GM21529 (cell line): ENCODE data around the gene ASPDH.

ENCODE experiments used
- ATAC-seq: cut with Tn5 transposase; IDR thresholded peaks from one replicate; pipeline ENCODE4 v1.9.1; 2021; ENCODE audit not compliant: unreplicated experiment

Gene ASPDH

GRCh38 chr19:50513746-50514345, at the start of gene ASPDH:
Gene ASPDH, minus strand, starts transcription at chr19:50513913. Its CDS starts 90 bp downstream, at chr19:50513823.
- no peak for ATAC-seq

GRCh38 chr19:50562996-50563395, 49.3 kb upstream of the ASPDH start:
- ATAC-seq = no peak

GRCh38 chr19:50562329-50562728, 48.6 kb upstream of the ASPDH start:
- ATAC-seq = no peak

- ATAC-seq = no peak
These were observed 45.9 kb upstream of the ASPDH start for GRCh38 chr19:50559636-50560035.

GRCh38 chr19:50558449-50558848, 44.7 kb upstream of the ASPDH start:
- no peak for ATAC-seq

GRCh38 chr19:50558039-50558438, 44.3 kb upstream of the ASPDH start:
- no peak for ATAC-seq

GRCh38 chr19:50557009-50557613, 43.4 kb upstream of the ASPDH start:
- no peak for ATAC-seq

GRCh38 chr19:50556282-50557008, 42.7 kb upstream of the ASPDH start:
- ATAC-seq = no peak

GRCh38 chr19:50555450-50556281, 42.0 kb upstream of the ASPDH start:
- ATAC-seq = no peak

- no peak for ATAC-seq
These were observed 41.3 kb upstream of the ASPDH start for GRCh38 chr19:50555033-50555432.

GRCh38 chr19:50554212-50554611, 40.5 kb upstream of the ASPDH start:
- no peak for ATAC-seq

GRCh38 chr19:50553134-50553703, 39.5 kb upstream of the ASPDH start:
- no peak for ATAC-seq

GRCh38 chr19:50552540-50552939, 38.8 kb upstream of the ASPDH start:
- no peak for ATAC-seq

- no peak for ATAC-seq
These were observed 38.0 kb upstream of the ASPDH start for GRCh38 chr19:50551715-50552187.

- ATAC-seq = no peak
These were observed 37.5 kb upstream of the ASPDH start for GRCh38 chr19:50551034-50551714.

- no peak for ATAC-seq
These were observed 36.9 kb upstream of the ASPDH start for GRCh38 chr19:50550594-50550966.

GRCh38 chr19:50549927-50550593, 36.3 kb upstream of the ASPDH start:
- no peak for ATAC-seq

GRCh38 chr19:50549059-50549926, 35.6 kb upstream of the ASPDH start:
- no peak for ATAC-seq
